Progenitor cell of endocrine pancreas (in vitro differentiated cells): ENCODE data around the gene VASP. TPM values are rescaled to one million over a fixed set of nuclear protein-coding genes. Genes with fewer than 3 reads are reported as not detected.

Experiments
- DNase-seq: peaks from one replicate; pipeline ENCODE4 v3.0.0; 2021; ENCODE audit warnings: low spot score; ENCODE audit not compliant: unreplicated experiment
- H3K27ac Mint-ChIP-seq: 2 replicates; pipeline ENCODE4 v1.8.0; 2021; ENCODE audit warnings: mild to moderate bottlenecking, moderate library complexity, mixed read lengths
- H3K27me3 Mint-ChIP-seq: 2 replicates; pipeline ENCODE4 v1.8.0; 2021; ENCODE audit warnings: mixed read lengths
- H3K36me3 Mint-ChIP-seq: 2 replicates; pipeline ENCODE4 v1.8.0; 2022; ENCODE audit warnings: mixed read lengths; ENCODE audit not compliant: insufficient read depth
- H3K4me1 Mint-ChIP-seq: 2 replicates; pipeline ENCODE4 v1.8.0; 2021; ENCODE audit warnings: low read depth, mixed read lengths
- H3K4me3 Mint-ChIP-seq: 2 replicates; pipeline ENCODE4 v1.8.0; 2021; ENCODE audit warnings: low read depth, mild to moderate bottlenecking, moderate library complexity, mixed read lengths
- H3K9me3 Mint-ChIP-seq: 2 replicates; pipeline ENCODE4 v1.8.0; 2021; ENCODE audit warnings: low read depth, mixed read lengths
- CTCF ChIP-seq: fragments of 200-600 bp; sonication (generic); IDR thresholded peaks from one replicate; pipeline ENCODE4 v1.5.0; 2021; ENCODE audit warnings: antibody characterized with exemption, mild to moderate bottlenecking; ENCODE audit not compliant: unreplicated experiment
- total RNA-seq: library from RNA; stranded (reverse); gene quantifications from 2 replicates; pipeline ENCODE4 v1.2.1, GENCODE V29; 2021

VASP gene
- total RNA-seq, 1 donor from 2014 or later = 94.9 TPM

GRCh38 chr19:45522010-45522941 is 15.0 kb downstream of the VASP start:
- H3K4me3 Mint-ChIP-seq = no peak overlapping the region
- H3K9me3 Mint-ChIP-seq = no peaks in the 10 kb centered on the region
- no peak for TF ChIP-seq CTCF
- H3K36me3 Mint-ChIP-seq = peaks cover 22% of the 10 kb centered on the region
- no peak overlapping the region for H3K27ac Mint-ChIP-seq
- no peak for DNase-seq
- H3K4me1 Mint-ChIP-seq = no peaks in the 10 kb centered on the region
- H3K27me3 Mint-ChIP-seq = no peaks in the 10 kb centered on the region

GRCh38 chr19:45523642-45524256 is 16.5 kb downstream of the VASP start:
- DNase-seq = peak; percentile 61
- Mint-ChIP-seq H3K4me3 (no peak overlapping the region), H3K27ac (no peak overlapping the region), H3K36me3 (peaks cover 20% of the 10 kb centered on the region), H3K9me3 (no peaks in the 10 kb centered on the region), H3K4me1 (peaks cover 10% of the 10 kb centered on the region), H3K27me3 (no peaks in the 10 kb centered on the region)
- TF ChIP-seq CTCF = peak; percentile 83

GRCh38 chr19:45524575-45525129 is 17.4 kb downstream of the VASP start:
- H3K4me3 Mint-ChIP-seq = no peak overlapping the region
- H3K9me3 Mint-ChIP-seq = no peaks in the 10 kb centered on the region
- no peak overlapping the region for H3K27ac Mint-ChIP-seq
- peaks cover 13% of the 10 kb centered on the region for H3K4me1 Mint-ChIP-seq
- no peak for TF ChIP-seq CTCF
- peaks cover 20% of the 10 kb centered on the region for H3K36me3 Mint-ChIP-seq
- no peak for DNase-seq
- H3K27me3 Mint-ChIP-seq = no peaks in the 10 kb centered on the region

- Mint-ChIP-seq H3K27me3 (no peaks in the 10 kb centered on the region), H3K9me3 (no peaks in the 10 kb centered on the region), H3K4me1 (peaks cover 13% of the 10 kb centered on the region), H3K36me3 (peaks cover 17% of the 10 kb centered on the region), H3K4me3 (no peak overlapping the region), H3K27ac (peak overlapping the region; percentile 80)
- no peak for TF ChIP-seq CTCF
- no peak for DNase-seq
Measured at GRCh38 chr19:45526143-45526542, 18.9 kb downstream of the VASP start.

GRCh38 chr19:45526971-45527370 is 19.7 kb downstream of the VASP start:
- Mint-ChIP-seq H3K27ac (no peak overlapping the region), H3K4me1 (peaks cover 13% of the 10 kb centered on the region), H3K9me3 (peaks cover 6% of the 10 kb centered on the region), H3K36me3 (peaks cover 22% of the 10 kb centered on the region), H3K27me3 (no peaks in the 10 kb centered on the region), H3K4me3 (no peak overlapping the region)
- no peak for DNase-seq
- TF ChIP-seq CTCF = no peak
